Keratinocyte (primary cell): ENCODE measurements around the gene KCNV2.

Experiments
- CTCF ChIP-seq, 3 experiments: IDR thresholded peaks in 1 of 3; conservative IDR thresholded peaks in 1 of 3; optimal IDR thresholded peaks in 1 of 3; 2 replicates in 2 of 3; 3 replicates in 1 of 3; pipeline versions ENCODE3 to v1.5.1; 2011; ENCODE audit warnings: low read length in 3 of 3, mild to moderate bottlenecking in 3 of 3, moderate library complexity in 2 of 3, control low read depth in 1 of 3, inconsistent platforms in 1 of 3; ENCODE audit not compliant: insufficient read depth in 2 of 3; ENCODE audit errors: extremely low read depth in 1 of 3
- EZH2 ChIP-seq: IDR thresholded peaks from one replicate; pipeline ENCODE4 v1.6.1; 2012; ENCODE audit warnings: inconsistent platforms, mild to moderate bottlenecking, low read length, moderate library complexity

DNA sequence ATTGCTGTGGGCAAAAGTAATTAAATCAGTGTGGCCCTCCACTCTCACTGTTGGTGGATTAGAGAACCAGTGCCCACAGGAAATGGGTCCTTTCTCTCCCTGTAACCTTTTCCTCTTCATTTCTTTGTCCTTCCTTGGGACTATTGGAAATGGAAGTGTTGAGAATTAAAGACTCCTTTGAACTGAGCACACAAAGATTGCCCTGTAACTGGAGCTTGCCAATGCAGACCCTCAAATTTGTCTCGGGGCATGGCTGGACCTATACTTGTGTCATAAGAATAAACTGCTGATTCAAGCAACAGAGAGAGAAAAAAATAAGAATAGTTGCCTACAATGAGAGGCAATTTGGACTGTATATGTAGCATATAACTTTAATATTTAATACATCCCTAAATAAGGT, 13.7 kb downstream of the KCNV2 start:
- TF ChIP-seq CTCF (optimal IDR thresholded peaks at IDR 0.05 in 1 of 3, IDR thresholded peaks at IDR 0.05 in 1 of 3, conservative IDR thresholded peaks at IDR 0.05 in 1 of 3; ENCODE audit: extremely low read depth in 1 of 3, insufficient read depth in 2 of 3, low read length in 3 of 3) (no peak), EZH2 (no peak)
